ENCODE results near the gene NUTM2D. TPM values are rescaled to one million over a fixed set of nuclear protein-coding genes. Genes with fewer than 3 reads are reported as not detected.

NUTM2D gene
- polyA plus RNA-seq, 1 donor from 2014 or later = 0.19 TPM

Other genes starting within 250 kb of the NUTM2D start
- gene NUTM2A, start 132.3 kb upstream of the NUTM2D start, polyA plus RNA-seq = not detected
- 3.9 TPM for gene MINPP1, start 147.1 kb downstream of the NUTM2D start, polyA plus RNA-seq